Activated T-helper 9 cell treated with anti-CD3 and anti-CD28 coated beads, Interleukin-2, amount 50 U/mL, for 16 hours (primary cell): ENCODE measurements around the gene SDCCAG8.

ENCODE experiments used
- DNase-seq: peaks from one replicate; pipeline ENCODE4 v3.0.0-alpha.2; 2020; ENCODE audit warnings: low read depth

The SDCCAG8 gene

DNA sequence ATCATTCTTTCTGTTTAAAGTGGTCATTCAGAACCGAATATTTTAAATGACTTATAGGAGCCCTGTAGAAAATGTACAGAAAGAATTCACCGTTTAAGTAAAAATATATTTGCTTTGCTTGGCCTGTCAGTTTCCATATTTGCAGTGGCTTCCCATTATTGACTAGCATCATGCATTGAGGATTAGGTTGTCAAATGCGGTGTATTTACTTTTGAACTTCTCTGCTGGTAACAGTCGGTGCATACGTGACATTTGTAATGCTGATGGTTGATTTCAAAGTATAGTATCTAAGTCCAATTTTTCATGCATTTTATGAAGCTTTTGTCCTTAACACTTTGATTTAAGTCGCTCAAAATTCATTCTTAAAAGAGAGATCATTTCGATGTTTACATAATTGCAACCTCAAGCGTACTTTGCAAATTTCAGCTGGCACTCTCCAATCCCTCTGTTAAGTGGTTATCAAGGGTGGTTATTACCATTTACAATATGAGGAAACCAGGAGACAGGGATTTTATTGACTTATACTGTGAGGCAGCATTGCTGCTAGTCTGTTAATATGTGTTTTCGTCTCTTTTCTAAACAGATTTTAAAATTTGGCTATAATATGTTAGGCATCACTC lies 201.6 kb downstream of the SDCCAG8 start:
- DNase-seq, result no peak

- DNase-seq, result no peak
These were observed 203.2 kb downstream of the SDCCAG8 start for GRCh38 chr1:243459059-243459458.

- no peak for DNase-seq
These were observed 205.9 kb downstream of the SDCCAG8 start for GRCh38 chr1:243461700-243462099.

DNA sequence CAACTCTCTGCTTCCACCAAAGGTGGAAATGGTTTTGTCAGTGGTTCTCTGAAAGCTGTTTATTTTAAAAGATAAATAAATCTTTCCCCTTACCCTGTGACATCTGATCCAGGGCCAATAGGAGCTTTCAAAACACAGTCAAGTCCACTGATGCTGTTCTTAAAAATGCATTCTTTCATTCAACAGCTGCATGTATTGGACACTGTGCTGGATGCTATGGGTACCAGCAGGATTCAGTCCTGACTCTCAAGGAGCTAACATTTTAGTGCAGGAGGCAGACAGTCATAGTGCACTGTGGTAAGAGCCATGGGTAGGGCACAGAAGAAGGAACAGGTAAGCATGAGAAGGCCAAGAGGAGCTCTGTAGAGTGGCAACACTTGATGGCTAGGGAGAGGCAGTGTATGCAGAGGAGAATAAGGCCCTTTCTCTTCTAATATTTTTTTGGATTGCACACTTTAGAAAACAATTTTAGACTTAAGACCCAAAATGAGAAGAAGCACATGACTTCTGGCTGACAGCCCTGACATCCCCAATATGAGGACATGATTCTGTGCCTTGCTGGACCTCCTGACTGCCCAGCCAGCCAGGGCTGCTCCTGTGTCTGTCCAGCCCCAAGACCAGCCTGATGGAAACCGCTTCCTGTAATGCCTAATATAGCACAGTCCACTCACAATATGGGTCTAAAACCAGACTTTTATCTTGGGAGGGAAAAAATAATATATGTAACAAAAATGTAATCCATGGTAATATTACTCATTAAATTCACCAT lies 207.3 kb downstream of the SDCCAG8 start:
- no peak for DNase-seq

DNA sequence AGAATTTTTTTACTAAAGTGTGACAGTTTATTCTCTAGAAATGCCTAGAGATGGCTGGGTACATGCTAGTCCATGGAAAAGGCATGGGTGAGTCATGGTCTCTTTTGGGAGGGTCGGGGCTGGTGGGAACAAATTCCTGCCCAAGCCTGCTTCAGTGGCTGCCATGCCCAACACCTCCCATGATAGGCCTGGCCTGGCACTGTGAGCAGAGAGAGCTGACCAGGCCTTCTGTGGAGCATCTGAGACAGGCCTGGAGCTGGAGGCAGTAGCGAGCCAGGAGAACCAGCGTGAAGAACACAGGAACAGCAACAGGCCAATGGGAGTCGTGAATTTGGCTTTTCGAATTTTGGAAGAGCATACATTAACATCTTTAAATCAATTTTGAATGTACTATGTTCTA lies 209.2 kb downstream of the SDCCAG8 start:
- no peak for DNase-seq

DNA sequence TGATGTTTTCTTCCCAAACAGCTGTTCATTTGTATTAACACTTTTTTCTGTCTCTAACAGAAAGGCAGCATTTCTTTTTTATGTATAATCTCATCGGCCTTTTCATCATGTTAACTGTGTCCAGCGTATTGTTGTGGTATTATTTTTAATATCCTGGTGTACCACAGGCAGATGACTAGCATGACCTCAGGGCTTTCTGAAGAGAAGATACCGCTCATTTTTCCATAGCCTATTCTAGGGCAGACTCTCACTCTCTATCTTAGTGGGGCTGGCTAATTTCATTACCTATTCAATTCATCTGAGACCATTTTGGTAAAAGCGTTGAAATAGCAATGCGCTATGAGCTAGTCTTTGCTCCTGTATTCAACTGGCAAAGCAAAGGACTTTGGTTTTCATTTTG lies 209.9 kb downstream of the SDCCAG8 start:
- no peak for DNase-seq

DNA sequence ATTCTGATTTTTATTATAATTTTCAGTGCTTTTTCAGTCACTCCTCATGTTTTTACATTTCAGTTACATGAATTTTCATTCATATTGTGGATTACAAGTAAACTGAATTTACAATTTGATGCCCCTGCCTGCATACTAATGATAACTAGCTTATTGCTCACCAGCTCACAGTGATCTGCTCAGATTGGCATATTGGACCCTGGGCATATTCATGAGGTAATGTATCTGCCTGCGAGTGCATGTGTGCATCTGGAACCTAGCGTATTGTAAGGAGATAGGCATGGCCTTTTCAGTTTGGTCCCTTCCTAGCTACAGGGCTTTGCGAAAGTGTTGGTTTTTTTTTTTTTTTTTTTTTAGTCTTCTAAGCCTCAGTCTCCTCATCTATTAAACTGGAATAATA lies 213.7 kb downstream of the SDCCAG8 start:
- no peak for DNase-seq

- no peak for DNase-seq
These were observed 214.7 kb downstream of the SDCCAG8 start for GRCh38 chr1:243470502-243470901.

DNA sequence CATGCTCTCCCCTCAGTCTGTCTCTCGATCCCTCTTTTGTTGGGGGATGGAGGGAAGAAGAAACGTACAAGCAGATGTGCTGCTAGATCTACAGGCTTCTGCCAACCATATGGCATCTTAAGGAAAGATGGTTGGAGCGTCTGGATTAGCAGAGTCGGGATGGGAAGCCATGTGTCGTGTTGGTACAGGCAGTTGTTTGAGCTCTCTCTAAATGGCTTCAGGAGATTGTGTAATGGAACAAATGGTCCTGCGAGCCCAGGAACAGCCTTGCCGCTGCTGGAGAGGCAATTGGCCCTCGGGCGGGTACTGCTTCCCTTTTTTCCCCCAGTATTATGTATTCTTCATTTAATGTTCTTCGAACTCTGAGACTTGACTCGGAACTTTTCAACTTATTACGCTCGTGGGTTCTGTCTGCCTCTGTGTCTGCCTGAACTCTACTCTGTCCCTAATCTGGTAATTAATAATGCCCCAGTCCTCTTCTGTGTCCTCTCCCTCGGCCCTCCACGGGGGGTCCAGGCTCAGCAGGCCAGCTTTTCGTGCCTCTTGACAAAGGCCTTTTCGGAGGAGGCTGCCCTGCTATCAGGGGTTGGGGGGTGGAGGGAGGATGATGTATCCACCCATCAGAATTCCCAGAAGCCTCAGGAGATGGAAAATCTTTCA lies 215.3 kb downstream of the SDCCAG8 start:
- DNase-seq, result no peak

GRCh38 chr1:243471754-243472745 lies 216.2 kb downstream of the SDCCAG8 start:
- DNase-seq, result no peak

DNA sequence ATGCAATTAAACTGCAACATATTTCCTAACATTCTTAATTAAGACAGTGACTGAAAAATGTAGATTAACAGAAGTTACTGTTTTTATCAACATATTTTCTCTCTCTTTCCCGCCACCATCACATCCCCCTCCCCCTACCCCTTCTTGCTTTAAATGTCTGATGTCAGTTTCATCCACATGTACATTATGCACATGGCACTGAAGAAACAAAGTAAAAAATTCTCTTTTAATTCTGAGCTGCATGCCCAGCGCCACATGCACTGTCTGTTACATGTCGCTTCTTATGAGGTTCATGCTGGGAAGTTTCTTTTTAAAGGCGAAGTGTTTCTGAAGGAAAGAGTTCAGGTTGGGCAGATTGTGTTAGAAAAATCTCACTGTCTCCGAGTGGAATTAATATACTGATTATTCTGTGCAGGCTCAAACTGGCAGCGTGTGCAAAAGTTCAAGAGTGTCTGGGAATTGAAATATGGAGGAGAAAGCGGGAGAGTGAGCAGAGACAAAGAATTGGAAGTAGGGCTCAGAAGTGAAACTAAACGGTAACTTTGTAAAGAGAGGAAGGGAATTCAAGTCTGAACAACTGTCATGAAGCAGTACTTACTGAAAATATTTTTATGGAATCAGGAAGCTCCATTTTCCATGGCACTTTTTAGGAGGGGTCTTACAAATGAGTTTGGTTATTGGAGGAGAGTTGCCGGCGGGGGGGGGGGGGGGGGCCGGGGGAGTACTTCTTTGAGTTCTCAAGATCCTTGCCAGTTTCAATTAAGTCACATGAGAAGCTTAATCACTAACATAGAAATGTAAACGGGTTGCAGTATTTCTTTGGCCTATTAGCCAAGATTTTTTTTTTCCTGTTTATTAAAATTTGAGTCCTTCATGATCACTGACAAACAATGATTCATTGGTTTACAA lies 217.6 kb downstream of the SDCCAG8 start:
- DNase-seq, result no peak

DNA sequence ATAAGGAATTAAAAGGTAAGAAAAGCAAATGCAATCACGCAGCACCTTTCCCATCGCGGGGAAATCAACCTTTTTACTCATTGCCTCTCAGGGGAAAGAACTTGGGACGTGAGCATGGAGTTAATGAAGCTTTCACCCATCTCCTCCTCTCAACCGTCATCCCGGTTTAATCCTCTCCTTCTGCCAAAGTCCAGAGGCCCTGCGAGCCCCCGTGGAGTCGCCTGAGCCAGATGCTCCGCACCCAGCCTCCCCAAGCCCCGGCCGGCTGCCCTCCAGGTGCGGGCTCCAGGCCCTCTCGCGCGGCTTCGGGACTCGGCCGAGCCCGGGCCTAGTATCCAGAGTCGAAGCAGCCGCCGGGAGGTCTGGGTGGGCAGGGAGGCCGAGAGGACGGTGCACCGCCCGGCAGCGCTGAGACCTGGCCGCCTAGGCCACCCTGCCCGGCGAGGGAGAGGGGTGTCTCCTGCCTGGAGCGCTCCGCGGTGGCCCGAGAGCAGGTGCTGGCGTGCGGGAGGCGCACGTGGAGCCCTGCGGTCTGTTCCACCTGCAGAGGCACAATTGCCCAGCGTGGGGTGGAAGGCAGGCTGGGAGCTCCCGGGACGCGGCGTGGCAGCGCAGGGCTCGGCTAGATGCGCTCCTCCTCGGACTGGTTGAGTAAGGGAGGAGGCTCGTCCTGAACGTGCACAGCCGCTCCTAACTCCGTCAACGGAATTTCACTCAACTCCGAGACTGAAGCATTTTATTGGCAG lies 218.5 kb downstream of the SDCCAG8 start:
- no peak for DNase-seq

- no peak for DNase-seq
These were observed 219.1 kb downstream of the SDCCAG8 start for GRCh38 chr1:243474906-243475305.

DNA sequence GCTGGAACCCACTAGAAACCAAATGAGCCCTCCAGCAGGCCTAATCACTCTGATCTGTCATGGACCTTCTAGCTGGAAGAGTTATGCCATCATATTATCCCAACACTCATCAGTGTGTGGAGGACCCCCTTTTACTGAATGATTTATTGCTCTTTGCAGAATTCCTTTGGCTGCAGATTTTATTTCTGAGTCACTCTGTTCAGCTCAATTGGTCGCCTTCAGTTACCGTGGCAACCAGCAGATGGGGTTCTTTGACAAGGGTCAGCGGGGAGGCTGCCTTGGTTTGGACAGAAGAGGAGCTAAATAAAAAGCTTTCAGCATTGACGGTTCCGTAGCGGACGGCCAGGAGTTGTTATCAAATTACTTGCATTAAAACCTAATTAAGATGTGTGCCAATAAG lies 220.1 kb downstream of the SDCCAG8 start:
- DNase-seq, result no peak

DNA sequence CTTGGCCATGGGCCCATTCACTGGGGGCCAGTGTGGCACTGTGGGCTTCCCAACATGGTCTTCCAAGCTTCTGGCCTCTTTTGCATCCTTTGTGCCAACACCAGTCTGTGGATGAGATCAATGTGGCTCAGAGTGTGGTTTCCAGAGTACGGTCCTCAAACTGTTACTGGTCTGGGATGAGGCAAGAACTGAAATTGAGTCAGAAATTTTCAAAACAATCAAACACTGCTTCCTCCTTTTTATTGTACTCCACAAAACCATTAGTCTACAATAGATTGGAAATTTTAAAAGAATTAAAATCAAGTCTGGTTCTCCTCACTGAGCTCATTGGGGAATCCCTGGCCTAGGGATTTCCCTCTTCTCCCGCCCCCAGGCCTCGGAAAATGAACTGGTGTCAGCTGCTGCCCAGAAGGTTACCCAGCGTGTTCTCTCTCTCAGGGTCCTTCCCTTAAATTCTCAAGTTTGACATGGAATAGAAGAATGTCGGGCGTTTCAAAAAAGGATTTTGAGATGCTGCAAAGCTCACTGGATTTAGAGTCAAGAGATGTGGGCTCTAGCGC lies 222.0 kb downstream of the SDCCAG8 start:
- no peak for DNase-seq

DNA sequence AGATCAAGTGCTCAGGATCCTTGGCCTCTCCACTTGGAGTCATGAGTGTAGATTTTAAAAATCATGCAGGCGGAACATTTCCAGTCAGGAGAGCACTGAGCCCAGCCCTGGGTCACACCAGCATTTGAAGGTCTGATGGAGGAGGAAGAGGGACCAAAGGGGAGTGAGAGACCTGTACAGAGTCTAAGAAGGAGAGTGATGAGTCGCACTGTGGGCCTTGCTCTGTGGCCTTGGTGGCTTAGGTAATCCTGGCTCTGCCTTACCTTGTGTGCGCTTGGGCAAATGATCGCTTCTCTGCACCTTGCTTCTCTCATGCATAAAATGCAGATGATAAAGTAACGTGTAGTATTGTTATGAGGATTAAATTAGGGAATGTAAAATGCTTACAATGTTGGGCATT lies 225.3 kb downstream of the SDCCAG8 start:
- DNase-seq, result no peak

- no peak for DNase-seq
These were observed 226.5 kb downstream of the SDCCAG8 start for GRCh38 chr1:243482141-243483022.

- no peak for DNase-seq
These were observed 227.4 kb downstream of the SDCCAG8 start for GRCh38 chr1:243483071-243483771.
